Lower leg skin (tissue), 4 donors: Measurements from ENCODE around the gene EIF2D. TPM values are rescaled to one million over a fixed set of nuclear protein-coding genes. Genes with fewer than 3 reads are reported as not detected.

ENCODE experiments used
- DNase-seq, 2 donors: peaks; one replicate each; pipeline ENCODE4 v3.0.0-alpha.2; 2019; ENCODE audit warnings: low spot score in 2 of 2
- H3K4me3 ChIP-seq: fragments of 200-600 bp; sonication (generic); 2 replicates; pipeline ENCODE4 v1.5.1; 2017; ENCODE audit warnings: mild to moderate bottlenecking, low read depth; ENCODE audit not compliant: poor library complexity, severe bottlenecking
- CTCF ChIP-seq, 3 donors: fragments of 450-650 bp; IDR thresholded peaks; one replicate each; pipeline ENCODE4 v1.5.1; 2016; ENCODE audit warnings: antibody characterized with exemption in 3 of 3, mild to moderate bottlenecking in 3 of 3, moderate library complexity in 2 of 3
- POLR2A ChIP-seq, 2 donors: fragments of 450-650 bp; IDR thresholded peaks; one replicate each; pipeline ENCODE4 v1.6.1; 2016 to 2017; ENCODE audit warnings: antibody characterized with exemption in 2 of 2, mild to moderate bottlenecking in 1 of 2, moderate library complexity in 1 of 2
- WGBS, 2 donors: methylation state at CpG; one replicate each; pipeline ENCODE4 v1.1.5; 2018; 5-methylcytosine and 5-hydroxymethylcytosine counted together
- intact Hi-C: fragments of 100-400 bp; cut with DNase I; formaldehyde crosslinking; loops from one replicate; pipeline ENCODE4 v1.15.0; 2023; ENCODE audit warnings: low total_unique reads
- total RNA-seq, 4 donors: library from RNA; depleted of rRNA; stranded (reverse); fragments of >200 nt; gene quantifications; one replicate each; pipeline ENCODE4 v1.1.0, GENCODE V29; 2016

The EIF2D gene
- total RNA-seq, 4 donors from 2014 or later: 39.7 to 57.3 (median 53.1) TPM

GRCh38 chr1:206651958-206652890 lies 40.0 kb upstream of the EIF2D start:
- 80 to 88% methylated on average over 5 of the region's 5 CpGs for WGBS, 2 donors
- peak in 1 of 2 donors; percentile 20 for DNase-seq
- intact Hi-C loops: no loop called here
- no peak for TF ChIP-seq CTCF (IDR thresholded peaks at IDR 0.05)
- TF ChIP-seq POLR2A (IDR thresholded peaks at IDR 0.05): no peak
- no peak overlapping the region for H3K4me3 ChIP-seq

- TF ChIP-seq CTCF (IDR thresholded peaks at IDR 0.05) (no peak), POLR2A (IDR thresholded peaks at IDR 0.05) (no peak)
- 95 to 96% methylated on average over 3 of the region's 3 CpGs for WGBS, 2 donors
- no peak for DNase-seq
- no peak overlapping the region for H3K4me3 ChIP-seq
- intact Hi-C loops: no loop called here
Observed at GRCh38 chr1:206651014-206651413, 38.7 kb upstream of the EIF2D start.

GRCh38 chr1:206649261-206649921 lies 37.1 kb upstream of the EIF2D start:
- DNase-seq: peak in 1 of 2 donors; percentile 1
- H3K4me3 ChIP-seq: no peak overlapping the region
- WGBS, 2 donors: 84 to 93% methylated on average over 5 of the region's 5 CpGs
- intact Hi-C loops: no loop called here
- TF ChIP-seq CTCF (IDR thresholded peaks at IDR 0.05) (no peak), POLR2A (IDR thresholded peaks at IDR 0.05) (no peak)

- no peak for TF ChIP-seq CTCF (IDR thresholded peaks at IDR 0.05)
- TF ChIP-seq POLR2A (IDR thresholded peaks at IDR 0.05): no peak
- H3K4me3 ChIP-seq: no peak overlapping the region
- DNase-seq: no peak
- intact Hi-C loops: no loop called here
Observed at GRCh38 chr1:206647224-206647623, 35.0 kb upstream of the EIF2D start.

GRCh38 chr1:206646504-206646903 lies 34.2 kb upstream of the EIF2D start:
- no peak overlapping the region for H3K4me3 ChIP-seq
- DNase-seq: no peak
- TF ChIP-seq POLR2A (IDR thresholded peaks at IDR 0.05): no peak
- TF ChIP-seq CTCF (IDR thresholded peaks at IDR 0.05): no peak
- WGBS, 2 donors: 86 to 100% methylated on average over 1 of the region's 1 CpG
- intact Hi-C loops: no loop called here
